Measurements from ENCODE around the gene KRT32. TPM values are rescaled to one million over a fixed set of nuclear protein-coding genes. Genes with fewer than 3 reads are reported as not detected.

The KRT32 gene
- total RNA-seq, 1 donor from 2014 or later: not detected

GRCh38 chr17:41480136-41480535 is 12.9 kb upstream of the KRT32 start:
- H3K27ac Mint-ChIP-seq (ENCODE audit: unreplicated experiment): no peak overlapping the region
- no peak overlapping the region for H3K4me3 Mint-ChIP-seq (ENCODE audit: unreplicated experiment)
- no peaks in the 10 kb centered on the region for H3K4me1 Mint-ChIP-seq (ENCODE audit: low read depth)
- no peak for DNase-seq (ENCODE audit: low spot score)
- TF ChIP-seq CTCF (IDR thresholded peaks at IDR 0.05): no peak
- peaks cover 10% of the 10 kb centered on the region for H3K27me3 Mint-ChIP-seq (ENCODE audit: low read depth)
- H3K9me3 Mint-ChIP-seq (ENCODE audit: low read depth): no peaks in the 10 kb centered on the region
- no peaks in the 10 kb centered on the region for H3K36me3 Mint-ChIP-seq (ENCODE audit: low read depth)

- Mint-ChIP-seq H3K4me1 (ENCODE audit: low read depth) (no peaks in the 10 kb centered on the region), H3K4me3 (ENCODE audit: unreplicated experiment) (no peak overlapping the region), H3K27ac (ENCODE audit: unreplicated experiment) (no peak overlapping the region), H3K27me3 (ENCODE audit: low read depth) (peaks cover 3% of the 10 kb centered on the region), H3K36me3 (ENCODE audit: low read depth) (no peaks in the 10 kb centered on the region), H3K9me3 (ENCODE audit: low read depth) (peaks cover 2% of the 10 kb centered on the region)
- no peak for DNase-seq (ENCODE audit: low spot score)
- TF ChIP-seq CTCF (IDR thresholded peaks at IDR 0.05): no peak
Observed at GRCh38 chr17:41478237-41478636, 11.1 kb upstream of the KRT32 start.

GRCh38 chr17:41476866-41477815 is 10.0 kb upstream of the KRT32 start:
- peaks cover 3% of the 10 kb centered on the region for H3K9me3 Mint-ChIP-seq (ENCODE audit: low read depth)
- H3K27ac Mint-ChIP-seq (ENCODE audit: unreplicated experiment): no peak overlapping the region
- no peaks in the 10 kb centered on the region for H3K4me1 Mint-ChIP-seq (ENCODE audit: low read depth)
- H3K36me3 Mint-ChIP-seq (ENCODE audit: low read depth): no peaks in the 10 kb centered on the region
- peaks cover 5% of the 10 kb centered on the region for H3K27me3 Mint-ChIP-seq (ENCODE audit: low read depth)
- no peak for TF ChIP-seq CTCF (IDR thresholded peaks at IDR 0.05)
- no peak overlapping the region for H3K4me3 Mint-ChIP-seq (ENCODE audit: unreplicated experiment)
- no peak for DNase-seq (ENCODE audit: low spot score)

- no peak for TF ChIP-seq CTCF (IDR thresholded peaks at IDR 0.05)
Observed at GRCh38 chr17:41475421-41475820, 8.2 kb upstream of the KRT32 start.

GRCh38 chr17:41474863-41475262 is 7.7 kb upstream of the KRT32 start:
- no peak for DNase-seq (ENCODE audit: low spot score)
- no peaks in the 10 kb centered on the region for H3K4me1 Mint-ChIP-seq (ENCODE audit: low read depth)
- H3K4me3 Mint-ChIP-seq (ENCODE audit: unreplicated experiment): no peak overlapping the region
- peaks cover 16% of the 10 kb centered on the region for H3K9me3 Mint-ChIP-seq (ENCODE audit: low read depth)
- no peak for TF ChIP-seq CTCF (IDR thresholded peaks at IDR 0.05)
- no peak overlapping the region for H3K27ac Mint-ChIP-seq (ENCODE audit: unreplicated experiment)
- H3K27me3 Mint-ChIP-seq (ENCODE audit: low read depth): peaks cover 2% of the 10 kb centered on the region
- peaks cover 10% of the 10 kb centered on the region for H3K36me3 Mint-ChIP-seq (ENCODE audit: low read depth)

More at GRCh38 chr17:41475421-41475820, 8.2 kb upstream of the KRT32 start:
- no peak overlapping the region for H3K27ac Mint-ChIP-seq (ENCODE audit: unreplicated experiment)
- peaks cover 10% of the 10 kb centered on the region for H3K36me3 Mint-ChIP-seq (ENCODE audit: low read depth)
- no peak for DNase-seq (ENCODE audit: low spot score)
- H3K27me3 Mint-ChIP-seq (ENCODE audit: low read depth): peaks cover 2% of the 10 kb centered on the region
- H3K4me1 Mint-ChIP-seq (ENCODE audit: low read depth): no peaks in the 10 kb centered on the region
- peaks cover 16% of the 10 kb centered on the region for H3K9me3 Mint-ChIP-seq (ENCODE audit: low read depth)
- H3K4me3 Mint-ChIP-seq (ENCODE audit: unreplicated experiment): no peak overlapping the region

Data from chondrocyte (in vitro differentiated cells).